ENCODE results near the gene SLC16A5.

The SLC16A5 gene

GRCh38 chr17:75142236-75142971, 54.6 kb downstream of the SLC16A5 start:
- no peaks in the 10 kb centered on the region for H3K27me3 ChIP-seq
- intact Hi-C loops (cut with DNase I; ENCODE audit: low total_unique reads), result no loop called here
- H3K4me3 ChIP-seq, result no peak overlapping the region
- no peaks in the 10 kb centered on the region for H3K4me1 ChIP-seq
- peaks cover 0 to 37% (median 5%) of the 10 kb centered on the region in 3 donors for H3K36me3 ChIP-seq
- DNase-seq, result no peak
- no peak overlapping the region for H3K27ac ChIP-seq
- H3K9me3 ChIP-seq, result no peaks in the 10 kb centered on the region
- TF ChIP-seq, protein P1, sequence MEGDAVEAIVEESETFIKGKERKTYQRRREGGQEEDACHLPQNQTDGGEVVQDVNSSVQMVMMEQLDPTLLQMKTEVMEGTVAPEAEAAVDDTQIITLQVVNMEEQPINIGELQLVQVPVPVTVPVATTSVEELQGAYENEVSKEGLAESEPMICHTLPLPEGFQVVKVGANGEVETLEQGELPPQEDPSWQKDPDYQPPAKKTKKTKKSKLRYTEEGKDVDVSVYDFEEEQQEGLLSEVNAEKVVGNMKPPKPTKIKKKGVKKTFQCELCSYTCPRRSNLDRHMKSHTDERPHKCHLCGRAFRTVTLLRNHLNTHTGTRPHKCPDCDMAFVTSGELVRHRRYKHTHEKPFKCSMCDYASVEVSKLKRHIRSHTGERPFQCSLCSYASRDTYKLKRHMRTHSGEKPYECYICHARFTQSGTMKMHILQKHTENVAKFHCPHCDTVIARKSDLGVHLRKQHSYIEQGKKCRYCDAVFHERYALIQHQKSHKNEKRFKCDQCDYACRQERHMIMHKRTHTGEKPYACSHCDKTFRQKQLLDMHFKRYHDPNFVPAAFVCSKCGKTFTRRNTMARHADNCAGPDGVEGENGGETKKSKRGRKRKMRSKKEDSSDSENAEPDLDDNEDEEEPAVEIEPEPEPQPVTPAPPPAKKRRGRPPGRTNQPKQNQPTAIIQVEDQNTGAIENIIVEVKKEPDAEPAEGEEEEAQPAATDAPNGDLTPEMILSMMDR (IDR thresholded peaks at IDR 0.05), result no peak

GRCh38 chr17:75144816-75145512, 57.2 kb downstream of the SLC16A5 start:
- intact Hi-C loops (cut with DNase I; ENCODE audit: low total_unique reads), result no loop called here
- TF ChIP-seq, protein P1 (IDR thresholded peaks at IDR 0.05), result no peak
- no peak overlapping the region for H3K4me3 ChIP-seq
- no peaks in the 10 kb centered on the region for H3K4me1 ChIP-seq
- H3K36me3 ChIP-seq, result peaks cover 0 to 42% (median 11%) of the 10 kb centered on the region in 3 donors
- no peaks in the 10 kb centered on the region for H3K9me3 ChIP-seq
- no peak overlapping the region for H3K27ac ChIP-seq
- H3K27me3 ChIP-seq, result no peaks in the 10 kb centered on the region
- peak in 1 of 2 donors; percentile 16 for DNase-seq

DNA sequence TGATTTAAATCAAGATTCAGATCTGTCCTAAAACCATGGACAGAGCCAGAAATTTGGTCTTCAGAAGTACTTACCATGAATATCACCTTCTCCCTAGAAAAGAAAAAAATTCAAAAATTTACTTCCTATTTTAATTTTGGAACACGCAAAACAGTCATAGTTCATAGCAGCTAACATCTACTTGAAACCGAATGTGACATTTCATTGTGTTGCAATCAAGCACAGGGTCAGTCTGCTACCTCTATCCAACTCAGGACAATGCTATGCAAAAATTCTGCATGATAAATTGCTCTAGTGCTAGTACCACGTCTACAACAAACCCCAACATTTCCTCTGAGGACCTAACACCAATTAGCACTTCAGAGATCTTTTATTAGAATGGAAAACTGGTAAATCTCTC, 58.8 kb downstream of the SLC16A5 start:
- intact Hi-C loops (cut with DNase I; ENCODE audit: low total_unique reads), result no loop called here
- H3K27me3 ChIP-seq, result no peaks in the 10 kb centered on the region

GRCh38 chr17:75147878-75148546, 60.3 kb downstream of the SLC16A5 start:
- TF ChIP-seq, protein P1 (IDR thresholded peaks at IDR 0.05), result no peak
- Histone ChIP-seq H3K4me3 (no peak overlapping the region), H3K9me3 (no peaks in the 10 kb centered on the region), H3K4me1 (peaks cover 0 to 3% (median 1%) of the 10 kb centered on the region in 4 donors), H3K27me3 (no peaks in the 10 kb centered on the region), H3K36me3 (peaks cover 0 to 31% (median 11%) of the 10 kb centered on the region in 3 donors), H3K27ac (no peak overlapping the region)
- peak in 1 of 2 donors; percentile 15 for DNase-seq
- intact Hi-C loops (cut with DNase I; ENCODE audit: low total_unique reads), result no loop called here

More for the DNA sequence above, 58.8 kb downstream of the SLC16A5 start:
- DNase-seq, result no peak
- TF ChIP-seq, protein P1 (IDR thresholded peaks at IDR 0.05), result no peak
- Histone ChIP-seq H3K4me1 (no peaks in the 10 kb centered on the region), H3K9me3 (no peaks in the 10 kb centered on the region), H3K27ac (no peak overlapping the region), H3K4me3 (no peak overlapping the region), H3K36me3 (peaks cover 0 to 38% (median 11%) of the 10 kb centered on the region in 3 donors)

DNA sequence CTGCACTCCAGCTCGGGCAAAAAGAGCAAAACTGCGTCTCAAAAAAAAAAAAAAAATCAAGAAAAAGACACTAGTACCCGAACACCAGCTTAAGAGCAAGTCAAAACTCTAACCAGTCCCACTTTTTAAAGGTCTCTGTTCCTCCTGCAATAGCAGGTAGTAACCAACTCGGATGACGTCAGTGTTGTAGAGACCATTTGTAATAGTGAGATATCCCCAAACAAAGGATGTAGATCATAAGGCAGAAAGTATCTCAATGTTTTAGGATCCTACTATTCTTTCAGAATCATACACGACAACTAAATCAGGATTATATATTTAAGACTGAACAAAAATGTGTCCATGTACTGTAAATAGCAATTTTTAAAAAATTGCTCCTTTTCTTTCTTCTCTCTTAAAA, 64.2 kb downstream of the SLC16A5 start:
- Histone ChIP-seq H3K9me3 (no peaks in the 10 kb centered on the region), H3K4me1 (peaks cover 0 to 14% (median 12%) of the 10 kb centered on the region in 4 donors), H3K27me3 (peaks cover 0 to 4% of the 10 kb centered on the region in 2 donors), H3K36me3 (peaks cover 0 to 10% (median 8%) of the 10 kb centered on the region in 3 donors), H3K4me3 (no peak overlapping the region), H3K27ac (no peak overlapping the region)
- DNase-seq, result no peak
- intact Hi-C loops (cut with DNase I; ENCODE audit: low total_unique reads), result no loop called here
- TF ChIP-seq, protein P1 (IDR thresholded peaks at IDR 0.05), result no peak

Measured in tibial artery (tissue), 4 donors.